CD4-positive, alpha-beta T cell treated with Interferon alpha-2 for 1 hour (primary cell): ENCODE results near the gene RPRD2.

Experiments used
- DNase-seq, 2 donors: peaks; one replicate each; pipeline ENCODE4 v3.0.0-alpha.2; 2020 to 2022

RPRD2 gene

DNA sequence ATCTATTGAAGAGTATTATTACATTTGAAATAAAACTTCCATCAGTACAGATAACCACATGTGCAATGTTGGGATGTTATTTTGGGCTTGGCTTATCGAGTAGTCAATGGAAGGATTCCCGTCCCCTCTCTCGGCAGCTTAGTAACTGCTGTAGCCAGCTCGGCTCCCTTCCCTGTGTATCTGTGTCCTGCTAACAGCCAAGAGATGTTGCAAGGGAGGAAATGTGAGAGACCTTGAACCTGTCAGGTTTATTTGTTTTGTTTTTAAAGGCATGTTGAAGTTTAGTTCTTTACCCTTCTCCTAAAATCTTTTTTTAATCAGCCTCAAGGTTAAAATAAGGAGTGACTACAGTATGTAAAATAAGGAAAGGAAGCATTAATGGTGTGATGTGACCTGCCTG is 109.7 kb downstream of the RPRD2 start:
- no peak for DNase-seq

DNA sequence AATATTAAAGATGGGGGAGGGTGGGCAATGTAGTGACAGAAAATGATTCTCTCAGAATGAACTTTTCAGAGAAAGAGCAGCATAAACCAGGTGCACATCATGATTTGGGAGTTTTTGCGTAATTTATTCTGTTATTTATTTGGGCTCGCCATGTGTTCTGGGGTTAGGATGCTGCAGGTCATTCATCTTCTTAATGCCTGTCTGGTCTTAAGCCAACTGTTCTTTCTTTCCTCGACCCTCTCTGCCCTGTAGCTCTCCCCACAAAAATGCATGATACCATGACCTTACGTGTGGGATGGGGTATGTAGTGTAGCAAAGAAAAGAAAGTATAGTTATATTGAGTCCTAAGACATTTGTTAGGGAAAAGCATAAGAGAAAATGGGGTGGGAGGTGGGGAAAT is 110.9 kb downstream of the RPRD2 start:
- no peak for DNase-seq

DNA sequence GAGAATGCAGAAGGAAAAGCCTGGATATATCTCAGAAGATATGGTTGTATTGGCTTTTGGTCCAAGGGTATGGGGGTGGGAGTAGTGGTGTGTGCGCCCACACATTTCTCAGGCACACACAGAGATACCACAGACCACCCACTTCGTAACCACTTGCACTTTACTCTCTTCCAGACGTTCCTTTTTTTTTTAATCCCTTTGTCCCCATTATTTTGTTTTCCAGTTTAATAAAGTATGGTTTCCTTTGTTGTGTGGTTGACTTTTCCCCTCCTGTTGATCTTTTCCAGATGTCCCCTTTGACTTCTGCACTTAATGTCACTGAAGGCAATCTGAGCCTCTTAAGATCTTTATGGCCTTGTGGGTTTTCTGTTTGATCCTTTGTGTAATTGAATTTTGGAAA is 112.8 kb downstream of the RPRD2 start:
- DNase-seq, result no peak

DNA sequence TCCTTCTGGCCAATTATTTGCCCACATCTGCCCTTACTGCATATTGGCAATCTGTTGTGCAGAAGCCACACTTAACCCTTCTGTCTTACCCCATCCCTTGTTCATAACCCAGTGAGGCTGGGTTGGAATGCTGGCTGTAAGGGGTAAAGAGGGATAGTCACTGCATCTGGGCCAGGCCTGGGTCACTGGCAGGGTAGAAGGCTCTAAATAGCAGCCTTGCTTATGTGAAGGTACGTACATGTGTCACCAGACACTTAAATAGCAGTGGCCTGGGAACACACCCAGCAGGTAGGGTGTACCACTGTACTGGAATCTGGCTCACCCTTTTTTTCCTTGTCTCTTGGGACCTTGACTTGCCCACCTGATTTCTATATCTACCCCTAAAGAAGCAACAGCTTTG is 113.4 kb downstream of the RPRD2 start:
- no peak for DNase-seq

DNA sequence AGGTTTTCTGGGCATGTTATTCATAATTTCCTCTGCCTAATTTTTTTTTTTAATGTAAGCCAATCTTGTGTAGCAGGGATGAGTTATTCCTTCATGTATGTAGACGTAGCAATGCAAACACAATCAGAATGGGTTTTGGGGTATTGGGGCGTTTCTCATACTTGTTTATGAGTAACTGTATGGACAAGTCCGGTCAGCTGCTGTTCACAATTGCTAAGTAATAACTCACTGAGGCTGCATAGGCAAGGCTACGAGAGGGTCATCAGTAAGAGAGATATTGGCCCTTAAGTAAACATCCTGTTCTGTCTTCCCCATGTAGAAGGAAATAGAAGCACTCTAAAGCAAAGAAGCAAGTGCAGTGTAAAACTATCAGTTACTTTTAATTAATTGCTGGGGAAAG is 113.8 kb downstream of the RPRD2 start:
- DNase-seq, result no peak

DNA sequence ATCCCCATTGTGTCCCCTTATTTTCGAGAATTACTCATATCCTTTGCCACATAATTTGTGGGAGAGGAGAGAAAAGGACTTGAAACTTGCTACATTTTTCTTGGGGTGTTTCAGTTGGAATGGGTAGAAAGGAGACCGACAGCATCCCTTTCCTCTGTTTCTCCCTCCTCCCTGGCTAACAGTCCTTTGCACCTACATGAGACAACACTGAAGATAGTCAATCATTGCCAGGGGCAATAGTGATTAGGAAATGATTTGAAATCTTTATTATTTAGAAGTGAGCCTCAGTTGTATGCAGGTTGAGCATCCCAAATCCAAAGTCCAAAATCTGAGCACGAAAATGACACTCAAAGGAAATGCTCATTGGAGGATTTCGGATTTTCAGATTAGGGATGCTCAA is 115.4 kb downstream of the RPRD2 start:
- no peak for DNase-seq

DNA sequence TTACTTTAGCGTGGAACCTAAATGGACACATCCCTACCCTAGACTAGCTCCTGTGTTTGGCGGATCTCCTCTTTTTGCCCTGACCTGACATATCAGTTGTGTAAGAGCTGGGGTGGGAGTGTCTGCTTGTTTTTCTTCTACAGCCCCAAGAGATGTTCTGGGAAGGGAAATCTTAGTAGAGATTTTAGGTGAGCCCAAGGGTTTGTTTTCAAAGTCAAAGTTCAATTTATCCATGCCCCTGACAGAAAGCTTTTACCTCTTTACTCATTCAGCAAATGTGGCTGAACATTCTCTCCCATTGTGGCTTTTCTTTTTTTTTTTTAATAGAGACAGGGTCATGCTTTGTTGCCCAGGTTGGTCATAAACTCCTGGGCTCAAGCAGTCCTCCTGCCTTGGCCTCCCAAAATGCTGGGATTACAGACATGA is 116.0 kb downstream of the RPRD2 start:
- no peak for DNase-seq

DNA sequence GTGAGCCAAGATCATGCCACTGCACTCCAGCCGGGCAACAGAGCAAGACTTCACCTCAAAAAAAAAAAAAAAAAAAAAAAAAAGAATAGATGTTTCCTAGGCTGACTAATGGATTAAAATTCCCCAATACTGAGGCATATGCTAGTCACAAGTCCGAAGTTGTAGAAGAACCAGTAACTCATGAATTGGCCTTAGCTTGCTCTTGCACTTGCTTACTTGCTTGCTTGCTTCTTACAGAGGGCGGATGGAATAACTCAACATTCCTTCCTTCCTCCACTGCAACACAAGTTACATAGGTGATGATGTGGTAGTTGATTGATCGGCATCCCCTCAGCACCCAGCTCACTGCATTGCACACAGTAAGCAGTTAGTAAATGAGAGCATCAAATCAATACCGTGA is 120.5 kb downstream of the RPRD2 start:
- DNase-seq, result no peak

DNA sequence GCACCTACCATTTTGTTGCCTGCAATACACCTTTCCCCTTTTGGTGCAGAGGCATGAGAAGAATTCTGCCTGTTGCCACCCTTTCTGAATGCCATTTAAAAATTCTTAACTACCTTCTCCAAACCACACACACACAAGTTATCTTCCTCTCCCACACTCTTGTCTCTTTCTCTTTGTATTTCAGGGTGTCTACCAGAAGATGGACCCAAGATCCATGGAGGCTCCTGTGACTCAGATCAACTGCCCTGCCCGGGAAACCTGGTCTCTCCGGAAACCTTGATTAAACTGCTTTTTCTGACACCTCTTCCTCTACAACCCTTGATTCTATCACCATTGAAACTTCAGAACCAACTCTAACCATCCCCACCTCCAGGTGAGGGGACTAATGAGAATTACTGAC is 120.9 kb downstream of the RPRD2 start:
- no peak for DNase-seq

DNA sequence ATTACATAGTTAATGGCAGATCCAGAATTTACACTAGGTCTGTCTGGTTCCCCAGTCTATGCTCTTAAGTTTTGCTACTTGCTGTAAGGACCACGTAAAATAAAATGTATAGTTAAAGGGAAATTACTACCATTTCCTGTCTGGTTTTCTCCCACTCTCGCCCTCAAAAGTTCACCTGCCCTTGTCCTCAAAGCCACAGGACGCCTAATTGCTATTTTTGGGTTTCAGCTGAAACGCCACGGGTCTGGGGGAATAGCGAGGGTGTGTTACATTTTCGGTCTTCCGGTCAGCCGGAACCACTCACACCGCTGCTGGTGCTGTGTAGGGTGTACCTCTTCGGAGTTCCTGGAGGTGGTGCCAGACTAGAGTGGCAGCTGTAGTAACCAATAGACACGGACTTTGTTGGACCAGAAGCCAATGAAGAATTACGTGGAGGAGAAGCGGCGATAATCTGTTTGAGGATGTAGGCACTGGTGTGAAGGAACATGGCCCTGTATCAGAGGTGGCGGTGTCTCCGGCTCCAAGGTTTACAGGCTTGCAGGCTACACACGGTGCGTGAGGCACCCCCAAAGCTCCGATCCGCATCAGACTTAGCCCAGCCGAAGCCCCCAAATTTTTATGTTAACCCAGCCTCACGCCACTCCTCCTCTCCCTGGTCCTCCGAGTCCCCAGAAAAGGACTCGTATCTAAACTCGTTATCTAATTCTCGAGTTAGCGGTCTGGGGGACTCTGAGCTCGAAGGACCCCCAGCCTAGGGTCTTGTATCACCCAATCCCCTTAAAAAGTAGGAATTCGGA is 123.2 kb downstream of the RPRD2 start, which contains the start of gene TARS2:
TSS of gene TARS2 (plus strand) at position 454 of the 797 bp plus-strand sequence. CDS start at position 486, 32 bp downstream.
- peak; percentile 97 to 98 for DNase-seq

DNA sequence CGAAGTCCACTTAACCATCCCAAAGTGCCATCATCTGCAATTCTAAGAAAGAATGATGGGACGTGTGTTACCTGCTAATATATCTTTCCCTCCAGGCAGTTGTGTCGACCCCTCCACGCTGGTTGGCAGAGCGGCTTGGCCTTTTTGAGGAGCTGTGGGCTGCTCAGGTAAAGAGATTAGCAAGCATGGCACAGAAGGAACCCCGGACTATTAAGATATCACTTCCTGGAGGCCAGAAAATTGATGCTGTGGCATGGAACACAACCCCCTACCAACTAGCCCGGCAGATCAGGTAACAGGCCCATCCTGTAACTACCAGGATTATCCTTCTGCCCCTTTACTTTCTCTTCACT is 123.8 kb downstream of the RPRD2 start:
- peak in 1 of 2 donors; percentile 21 for DNase-seq

DNA sequence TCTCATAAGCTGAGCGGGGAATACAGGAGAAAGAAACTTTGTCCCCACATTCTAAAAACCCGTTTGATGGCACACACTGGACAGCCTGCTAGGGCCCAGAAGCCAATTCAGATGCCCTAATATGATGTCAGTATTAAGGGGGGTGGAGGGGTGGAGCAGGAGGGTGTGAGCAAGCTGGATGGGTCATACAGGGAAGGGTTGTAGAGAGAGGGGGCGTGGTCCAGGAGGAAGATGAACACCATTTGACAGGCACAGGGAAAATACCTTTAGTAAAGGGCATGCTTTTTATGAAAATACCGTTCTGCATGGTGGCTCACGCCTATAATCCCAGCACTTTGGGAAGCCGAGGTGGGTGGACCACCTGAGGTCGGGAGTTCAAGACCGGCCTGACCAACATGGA is 129.2 kb downstream of the RPRD2 start:
- DNase-seq, result no peak

DNA sequence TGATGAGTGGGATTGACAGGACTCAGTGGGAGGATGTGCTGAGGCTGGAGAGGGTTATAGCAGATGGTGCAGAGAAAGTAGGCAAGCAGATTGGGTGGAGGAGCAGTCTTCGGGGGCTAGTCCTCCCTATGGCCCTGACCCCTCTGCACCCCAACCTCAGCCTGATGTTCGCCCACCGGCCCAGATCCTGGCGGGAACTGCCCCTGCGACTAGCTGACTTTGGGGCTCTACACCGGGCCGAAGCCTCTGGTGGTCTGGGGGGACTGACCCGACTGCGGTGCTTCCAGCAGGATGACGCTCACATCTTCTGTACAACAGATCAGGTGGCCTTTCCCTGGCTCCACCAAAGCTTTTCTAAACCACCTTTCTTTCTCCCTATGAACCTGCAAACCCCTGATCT is 134.4 kb downstream of the RPRD2 start:
- DNase-seq, result no peak

DNA sequence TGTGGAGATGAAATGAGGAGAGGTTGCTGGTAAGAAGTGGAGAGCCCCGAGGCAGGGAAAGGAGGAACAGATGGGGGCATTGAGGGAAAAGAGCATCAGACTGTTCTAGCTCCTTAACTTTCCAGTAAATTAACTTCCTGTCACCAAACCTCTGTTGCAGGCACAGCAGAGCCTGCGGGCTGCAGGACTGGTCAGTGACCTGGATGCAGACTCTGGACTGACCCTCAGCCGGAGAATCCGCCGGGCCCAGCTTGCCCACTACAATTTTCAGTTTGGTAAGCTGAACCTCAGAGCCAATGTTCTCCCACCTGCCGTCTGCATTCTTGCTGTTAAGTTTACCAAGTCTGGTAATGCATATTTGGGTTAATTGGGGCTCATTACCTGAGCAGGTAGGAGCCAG is 141.5 kb downstream of the RPRD2 start:
- DNase-seq, result no peak

DNA sequence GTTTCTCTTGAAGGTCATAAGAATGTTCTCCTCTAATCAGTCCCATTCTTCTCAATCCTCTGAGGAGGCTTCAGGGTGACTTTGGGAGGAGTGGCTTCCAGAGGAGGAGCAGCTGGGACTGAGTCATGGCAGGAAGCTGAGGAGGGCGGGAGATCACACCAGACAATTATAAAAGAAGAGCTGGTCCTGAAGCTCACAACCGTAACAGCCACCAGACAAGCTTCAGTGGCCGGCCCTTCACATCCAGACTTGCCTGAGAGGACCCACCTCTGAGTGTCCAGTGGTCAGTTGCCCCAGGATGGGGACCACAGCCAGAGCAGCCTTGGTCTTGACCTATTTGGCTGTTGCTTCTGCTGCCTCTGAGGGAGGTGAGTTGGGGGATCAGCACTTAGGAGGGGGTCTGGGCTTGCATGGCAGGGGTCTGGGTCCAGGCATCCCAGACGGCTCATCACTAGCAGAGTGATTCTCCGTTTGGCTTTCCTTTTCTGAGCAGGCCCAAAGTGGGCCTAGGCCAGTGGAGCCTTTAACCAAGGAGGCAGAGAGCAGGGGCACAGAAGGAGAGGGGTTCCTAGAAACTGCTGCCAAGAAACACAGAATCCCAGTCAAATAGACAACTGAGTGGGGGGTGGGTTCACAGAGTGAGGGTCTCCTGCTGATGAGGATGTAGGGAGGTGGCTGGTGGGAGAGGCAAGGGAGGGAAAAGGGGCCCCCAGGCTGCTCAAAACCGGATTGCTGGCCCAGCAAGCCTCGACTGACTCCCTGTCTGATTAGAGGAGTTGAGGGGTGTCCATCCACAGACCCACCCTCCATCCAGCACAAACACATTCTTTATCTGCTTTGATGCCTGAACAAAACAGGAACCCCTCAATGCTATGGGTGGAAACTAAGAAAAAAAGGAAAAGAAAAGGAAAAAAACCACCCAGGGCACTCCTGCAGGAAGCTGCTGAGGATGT is 144.2 kb downstream of the RPRD2 start, which contains the start of gene ECM1:
TSS of gene ECM1 (plus strand) at position 198 of the 953 bp plus-strand sequence. CDS start at position 299, 101 bp downstream.
- peak in 1 of 2 donors; percentile 6 for DNase-seq

DNA sequence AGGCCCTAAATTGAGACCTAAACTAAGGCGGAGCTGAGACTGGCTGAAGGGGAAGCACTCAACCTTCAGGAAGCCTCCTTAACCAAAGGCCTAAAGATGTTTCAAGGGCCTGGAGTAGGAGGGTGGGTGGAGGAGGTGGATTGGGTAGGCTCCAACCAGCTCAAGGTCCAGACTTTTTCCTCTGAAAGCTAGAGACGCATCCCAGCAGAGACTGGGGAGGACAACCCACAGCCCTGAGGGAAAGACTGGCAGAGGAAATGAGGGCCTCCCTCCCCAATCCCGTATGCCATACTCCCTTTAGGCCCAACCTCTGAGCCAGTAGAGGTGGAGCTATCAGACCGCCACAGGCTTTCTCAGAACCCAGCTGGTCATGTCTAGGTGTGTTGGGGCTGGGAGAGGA is 145.0 kb downstream of the RPRD2 start:
- no peak for DNase-seq

DNA sequence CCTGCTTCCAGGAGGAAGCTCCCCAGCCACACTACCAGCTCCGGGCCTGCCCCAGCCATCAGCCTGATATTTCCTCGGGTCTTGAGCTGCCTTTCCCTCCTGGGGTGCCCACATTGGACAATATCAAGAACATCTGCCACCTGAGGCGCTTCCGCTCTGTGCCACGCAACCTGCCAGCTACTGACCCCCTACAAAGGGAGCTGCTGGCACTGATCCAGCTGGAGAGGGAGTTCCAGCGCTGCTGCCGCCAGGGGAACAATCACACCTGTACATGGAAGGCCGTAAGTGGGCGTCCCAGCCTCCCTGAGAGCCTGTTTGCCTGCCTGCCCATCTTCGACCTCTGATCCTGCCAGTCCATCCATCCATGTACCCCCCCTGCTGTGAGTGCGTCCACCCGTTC is 147.6 kb downstream of the RPRD2 start:
- DNase-seq, result no peak

DNA sequence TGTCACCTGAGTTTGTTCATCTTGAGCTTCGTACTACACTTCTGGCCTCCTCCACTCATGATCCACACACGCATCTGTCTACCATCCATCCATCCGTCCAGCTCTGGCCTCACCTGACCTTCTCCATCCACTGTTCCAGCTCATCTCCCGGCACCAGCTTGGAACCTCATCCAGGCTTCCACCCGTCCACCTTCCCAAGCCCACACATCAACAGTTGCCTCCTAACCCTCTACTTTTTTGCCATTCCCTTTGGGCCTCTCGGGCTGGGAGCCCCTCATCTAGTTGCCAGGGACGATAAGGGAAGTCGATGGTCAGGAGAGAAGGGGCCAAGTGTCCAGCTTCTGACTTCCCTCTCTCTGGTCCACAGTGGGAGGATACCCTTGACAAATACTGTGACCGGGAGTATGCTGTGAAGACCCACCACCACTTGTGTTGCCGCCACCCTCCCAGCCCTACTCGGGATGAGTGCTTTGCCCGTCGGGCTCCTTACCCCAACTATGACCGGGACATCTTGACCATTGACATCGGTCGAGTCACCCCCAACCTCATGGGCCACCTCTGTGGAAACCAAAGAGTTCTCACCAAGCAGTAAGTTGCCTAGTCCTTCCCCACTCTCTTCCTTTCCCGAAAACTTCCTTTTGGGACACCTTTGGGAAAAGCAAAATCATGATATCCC is 148.2 kb downstream of the RPRD2 start:
- DNase-seq, result no peak

DNA sequence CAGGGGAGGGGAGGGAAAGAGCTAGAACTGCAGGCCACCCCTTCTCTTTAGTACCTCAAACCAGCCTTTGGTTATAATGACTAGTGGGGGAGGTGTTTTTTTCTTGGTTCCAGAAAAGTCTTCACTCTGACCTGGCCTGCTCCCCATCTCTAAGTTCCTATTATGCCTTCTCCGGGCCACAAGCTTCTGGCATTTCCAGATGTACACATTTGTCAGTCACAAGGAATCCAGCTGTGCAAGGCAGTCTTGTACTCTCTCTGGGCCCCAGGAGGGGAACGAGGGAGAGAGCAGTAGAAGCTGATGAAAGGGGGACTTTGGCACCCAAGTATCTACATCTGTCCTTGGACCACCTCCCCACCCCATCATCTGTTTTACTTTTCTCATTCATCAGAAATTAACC is 148.9 kb downstream of the RPRD2 start:
- DNase-seq, result no peak

DNA sequence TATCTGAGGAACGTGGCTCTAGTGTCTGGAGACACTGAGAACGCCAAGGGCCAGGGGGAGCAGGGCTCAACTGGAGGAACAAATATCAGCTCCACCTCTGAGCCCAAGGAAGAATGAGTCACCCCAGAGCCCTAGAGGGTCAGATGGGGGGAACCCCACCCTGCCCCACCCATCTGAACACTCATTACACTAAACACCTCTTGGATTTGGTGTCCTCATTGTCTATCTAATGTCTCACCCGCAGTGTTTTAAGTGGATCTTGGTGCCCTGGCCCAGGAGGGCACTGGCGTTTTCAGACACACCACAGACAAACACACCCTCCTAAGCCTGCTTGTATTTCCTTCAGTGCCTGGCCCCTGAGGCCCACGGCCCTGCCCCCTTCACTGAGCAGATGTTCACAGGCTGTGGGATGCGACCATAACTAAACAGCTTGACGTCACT is 149.4 kb downstream of the RPRD2 start:
- DNase-seq, result no peak

DNA sequence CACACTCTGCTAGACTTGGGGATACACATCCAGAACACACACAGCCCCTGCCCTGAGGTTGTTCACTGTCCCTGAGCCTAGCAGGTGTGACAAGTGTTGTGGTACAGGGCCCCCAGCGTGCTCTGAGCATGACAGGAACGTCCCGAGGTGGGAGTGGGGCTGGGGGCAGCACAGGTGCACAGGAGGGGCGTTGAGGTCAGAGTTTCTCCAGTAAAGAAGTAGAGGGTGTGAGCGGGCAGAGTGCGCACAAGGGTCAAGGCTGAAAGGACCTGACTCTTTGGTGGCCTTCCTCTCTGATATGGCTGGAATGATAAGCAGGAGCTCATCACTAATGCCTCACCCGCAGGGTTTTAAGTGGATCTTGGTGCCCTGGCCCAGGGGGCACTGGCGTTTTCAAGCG is 150.3 kb downstream of the RPRD2 start:
- no peak for DNase-seq

DNA sequence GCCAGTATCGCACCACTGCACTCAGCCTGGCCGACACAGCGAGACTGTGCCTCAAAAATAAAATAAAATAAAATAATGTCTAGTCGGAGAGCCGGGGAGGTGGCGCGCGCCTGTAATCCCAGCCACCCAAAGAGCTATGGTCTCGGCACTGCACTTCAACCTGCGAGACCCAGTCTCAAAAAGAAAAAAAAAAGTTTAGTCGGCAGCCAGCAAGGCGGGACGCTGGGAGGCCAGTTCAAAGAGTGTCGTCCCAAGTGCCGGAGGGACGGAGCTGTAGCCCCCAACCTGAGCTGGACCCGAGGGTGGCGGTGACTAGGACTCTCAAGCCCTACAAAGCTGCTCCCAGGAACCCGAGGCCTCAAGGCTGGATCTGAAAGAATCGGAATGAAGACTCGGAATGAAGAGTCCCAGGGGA is 151.0 kb downstream of the RPRD2 start:
- no peak for DNase-seq
